Astrocyte of the spinal cord (primary cell): ENCODE measurements around the gene CCR9.

Experiments
- DNase-seq: peaks from one replicate; pipeline ENCODE4 v3.0.0; 2011; ENCODE audit warnings: low read depth, low spot score
- H3K4me3 ChIP-seq: 2 replicates; pipeline ENCODE4 v1.5.1; 2011; ENCODE audit warnings: low read depth, mild to moderate bottlenecking, low read length, moderate library complexity
- in situ Hi-C: cut with HindIII; loops from 2 replicates; pipeline ENCODE4 v1.10.0; 2017; ENCODE audit warnings: low sequenced_read_pairs
- TF ChIP-seq, protein P1 (sequence below): IDR thresholded peaks from 2 replicates; pipeline ENCODE4 v1.5.1; 2012; ENCODE audit warnings: low read depth, mild to moderate bottlenecking, low read length, inconsistent platforms

CCR9 gene

DNA sequence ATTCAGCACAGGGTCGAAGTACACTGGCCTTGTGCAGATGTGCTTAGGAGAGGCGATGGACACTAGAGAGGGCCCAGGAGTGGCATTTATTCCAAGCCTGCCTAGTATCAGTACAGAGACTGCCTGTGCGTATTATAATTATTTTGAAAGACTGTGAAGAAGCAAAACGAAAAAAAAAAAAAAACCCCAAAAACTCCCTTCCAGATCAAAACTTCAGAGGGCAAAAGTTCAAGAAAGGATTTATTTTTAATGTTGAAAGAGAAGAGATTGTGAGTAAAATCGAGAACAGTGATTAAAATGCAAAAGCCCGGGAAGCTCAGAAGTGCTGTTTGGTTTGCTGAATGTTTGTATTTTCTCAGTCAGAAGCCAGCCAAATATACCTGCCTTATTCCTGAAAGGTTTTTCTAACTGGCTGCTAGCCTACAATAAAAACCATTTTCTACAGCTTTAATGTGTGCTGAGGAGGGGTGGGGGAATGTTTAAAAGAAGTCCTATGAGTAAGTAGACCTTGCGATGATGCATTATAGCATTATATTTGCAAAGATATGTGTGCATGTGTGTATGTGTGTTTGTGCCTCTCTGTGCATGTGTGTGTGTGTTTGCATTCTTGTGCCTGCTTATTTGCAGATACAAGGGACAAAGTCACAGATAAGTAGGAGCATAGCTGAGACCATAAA is 25.2 kb upstream of the CCR9 start:
- DNase-seq: no peak
- TF ChIP-seq, protein P1, sequence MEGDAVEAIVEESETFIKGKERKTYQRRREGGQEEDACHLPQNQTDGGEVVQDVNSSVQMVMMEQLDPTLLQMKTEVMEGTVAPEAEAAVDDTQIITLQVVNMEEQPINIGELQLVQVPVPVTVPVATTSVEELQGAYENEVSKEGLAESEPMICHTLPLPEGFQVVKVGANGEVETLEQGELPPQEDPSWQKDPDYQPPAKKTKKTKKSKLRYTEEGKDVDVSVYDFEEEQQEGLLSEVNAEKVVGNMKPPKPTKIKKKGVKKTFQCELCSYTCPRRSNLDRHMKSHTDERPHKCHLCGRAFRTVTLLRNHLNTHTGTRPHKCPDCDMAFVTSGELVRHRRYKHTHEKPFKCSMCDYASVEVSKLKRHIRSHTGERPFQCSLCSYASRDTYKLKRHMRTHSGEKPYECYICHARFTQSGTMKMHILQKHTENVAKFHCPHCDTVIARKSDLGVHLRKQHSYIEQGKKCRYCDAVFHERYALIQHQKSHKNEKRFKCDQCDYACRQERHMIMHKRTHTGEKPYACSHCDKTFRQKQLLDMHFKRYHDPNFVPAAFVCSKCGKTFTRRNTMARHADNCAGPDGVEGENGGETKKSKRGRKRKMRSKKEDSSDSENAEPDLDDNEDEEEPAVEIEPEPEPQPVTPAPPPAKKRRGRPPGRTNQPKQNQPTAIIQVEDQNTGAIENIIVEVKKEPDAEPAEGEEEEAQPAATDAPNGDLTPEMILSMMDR: no peak
- in situ Hi-C loops: no loop called here
- H3K4me3 ChIP-seq: no peak overlapping the region

DNA sequence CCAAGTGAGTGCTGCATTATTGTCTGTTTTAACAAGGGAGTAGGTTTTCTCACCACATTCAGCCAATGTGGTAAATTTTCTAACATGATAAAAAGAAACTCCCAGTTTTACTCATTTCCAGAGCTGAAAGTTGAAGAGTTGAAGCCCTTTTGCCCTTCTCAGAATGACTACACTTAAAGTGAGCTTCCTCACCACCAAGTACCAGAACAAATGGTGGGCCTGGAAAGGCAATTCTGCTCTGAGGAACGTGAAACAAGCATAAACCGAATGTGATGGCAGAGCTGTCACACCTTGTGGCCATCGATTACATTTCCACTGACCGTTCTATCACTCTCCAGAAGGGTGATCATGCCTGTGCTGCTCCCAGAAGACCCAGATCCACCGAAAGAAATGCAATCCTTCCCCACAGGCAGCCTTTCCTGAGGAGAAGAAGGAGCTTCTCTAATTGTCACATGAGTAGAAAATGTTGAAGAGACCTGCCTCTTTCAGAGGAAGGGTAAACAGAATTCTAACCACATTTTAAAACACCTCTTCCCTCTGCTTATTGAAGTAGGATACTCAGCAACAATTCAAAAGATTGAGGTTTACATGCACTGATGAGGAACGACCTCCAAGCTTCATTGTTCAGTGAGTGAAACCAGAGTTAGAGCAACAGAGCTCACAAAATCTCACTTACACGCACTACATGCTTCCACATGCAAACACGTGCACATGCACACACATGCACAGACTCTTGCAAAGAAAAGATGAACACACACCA is 21.4 kb upstream of the CCR9 start:
- no peak for DNase-seq
- TF ChIP-seq, protein P1: no peak
- H3K4me3 ChIP-seq: no peak overlapping the region
- in situ Hi-C loops: no loop called here

DNA sequence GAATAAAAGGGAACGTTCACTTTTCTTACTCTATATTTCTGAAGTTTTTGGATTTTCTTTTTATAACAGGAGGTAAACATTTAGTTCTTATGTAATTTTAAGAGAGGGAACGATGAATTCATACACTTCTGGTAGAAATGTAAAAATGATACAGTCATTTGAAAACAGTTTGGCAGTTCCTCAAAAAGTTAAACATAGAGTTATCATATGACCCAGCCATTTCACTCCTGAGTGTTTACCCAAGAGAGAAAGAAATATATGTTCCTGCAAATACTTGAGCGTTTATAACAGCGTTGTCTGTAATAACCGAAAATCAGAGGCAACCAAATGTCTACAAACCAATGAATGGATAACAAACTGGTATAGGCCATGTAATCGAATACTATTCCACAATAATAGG is 20.8 kb upstream of the CCR9 start:
- TF ChIP-seq, protein P1: no peak
- no peak for DNase-seq
- in situ Hi-C loops: no loop called here
- no peak overlapping the region for H3K4me3 ChIP-seq

DNA sequence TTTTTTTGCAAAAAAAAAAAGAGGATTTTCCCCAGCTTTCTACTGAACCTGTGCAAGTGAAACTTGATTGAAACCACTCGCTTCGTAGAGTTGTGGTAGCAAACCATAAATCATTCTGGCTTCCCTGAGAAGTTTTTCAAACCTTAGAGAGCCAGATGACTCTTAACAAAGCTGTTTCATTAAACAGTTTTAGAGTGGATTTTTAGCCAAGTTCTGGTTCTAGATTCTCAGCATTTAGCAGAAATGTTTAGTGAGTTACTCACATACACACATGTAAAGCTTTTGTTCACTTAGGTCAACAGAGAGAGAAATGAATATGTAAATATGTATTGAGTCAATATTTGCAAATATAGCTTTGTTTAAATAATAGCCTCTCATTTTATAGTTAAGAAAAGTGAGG is 18.1 kb upstream of the CCR9 start:
- TF ChIP-seq, protein P1: no peak
- H3K4me3 ChIP-seq: no peak overlapping the region
- no peak for DNase-seq
- in situ Hi-C loops: no loop called here

DNA sequence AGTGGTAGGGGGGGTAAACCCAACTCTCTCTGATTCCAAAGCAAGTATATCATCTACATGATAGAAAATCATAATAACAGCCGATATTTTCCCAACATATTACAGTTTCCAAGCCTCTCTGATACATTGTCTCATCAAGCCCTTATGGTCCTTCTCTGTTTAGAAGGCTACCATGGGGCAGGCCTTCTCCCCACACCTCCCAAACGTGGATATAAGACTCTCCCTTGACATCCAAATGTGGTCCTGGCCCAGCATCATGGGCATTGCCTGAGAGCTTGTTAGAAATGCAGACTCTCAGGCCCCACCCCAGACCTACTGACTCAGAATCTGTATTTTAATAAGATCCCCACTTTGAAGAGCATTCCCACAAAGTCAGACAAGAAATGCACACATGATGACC is 17.7 kb upstream of the CCR9 start:
- TF ChIP-seq, protein P1: no peak
- in situ Hi-C loops: no loop called here
- DNase-seq: no peak
- H3K4me3 ChIP-seq: no peak overlapping the region

DNA sequence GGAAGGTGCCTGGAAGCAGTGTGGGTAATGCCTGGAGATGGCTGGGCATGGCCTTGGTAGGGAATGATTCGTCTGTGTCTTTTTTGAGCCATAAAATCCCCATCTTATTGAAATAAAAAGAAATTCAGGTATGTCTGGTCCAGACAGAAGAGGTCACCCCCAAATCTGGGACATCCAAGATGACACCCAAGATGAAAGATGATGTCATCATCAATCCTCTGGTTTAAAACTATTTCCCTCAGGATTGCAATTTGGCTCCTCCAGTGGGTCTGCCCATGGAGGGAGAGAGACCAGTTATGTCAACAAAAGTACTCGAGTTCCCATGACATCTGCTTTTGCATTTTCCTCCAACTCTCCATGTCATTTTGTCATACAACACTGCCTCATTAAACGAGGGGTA is 16.7 kb upstream of the CCR9 start:
- TF ChIP-seq, protein P1: no peak
- DNase-seq: no peak
- in situ Hi-C loops: no loop called here
- no peak overlapping the region for H3K4me3 ChIP-seq
